Activated CD8-positive, alpha-beta memory T cell treated with anti-CD3 and anti-CD28 coated beads, Interleukin-2, amount 50 U/mL, for 1 hour (primary cell): ENCODE measurements around the gene FALEC.

Experiments
- DNase-seq: peaks from one replicate; pipeline ENCODE4 v3.0.0-alpha.2; 2020; ENCODE audit errors: extremely low read depth

FALEC gene

DNA sequence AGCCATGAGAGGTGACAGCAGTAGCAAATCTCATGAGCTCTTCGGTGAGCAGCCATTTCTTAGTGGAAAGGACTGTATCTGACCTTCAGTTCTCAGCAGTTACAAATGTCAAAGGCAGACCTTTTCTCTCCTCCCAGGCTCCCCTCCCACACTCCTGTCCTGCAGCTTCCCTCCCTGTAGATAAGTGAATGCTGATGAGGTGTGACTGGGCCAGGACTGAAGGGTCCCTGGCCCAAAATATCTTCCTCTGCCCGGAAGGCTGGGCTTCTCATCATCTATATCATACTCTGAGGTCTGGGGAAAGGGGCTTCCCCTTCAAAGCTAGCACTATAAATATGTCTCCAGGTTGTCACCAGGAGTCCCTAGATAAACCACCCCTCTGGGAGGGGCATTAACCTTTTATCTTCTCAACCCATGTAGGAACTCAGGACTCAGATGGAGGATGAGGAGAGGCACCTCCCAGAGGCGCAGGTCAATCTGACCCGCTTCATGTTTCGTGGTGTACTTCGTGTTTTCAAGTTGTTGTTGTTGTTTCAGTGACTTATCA lies 30.0 kb downstream of the FALEC start:
- DNase-seq, result no peak

DNA sequence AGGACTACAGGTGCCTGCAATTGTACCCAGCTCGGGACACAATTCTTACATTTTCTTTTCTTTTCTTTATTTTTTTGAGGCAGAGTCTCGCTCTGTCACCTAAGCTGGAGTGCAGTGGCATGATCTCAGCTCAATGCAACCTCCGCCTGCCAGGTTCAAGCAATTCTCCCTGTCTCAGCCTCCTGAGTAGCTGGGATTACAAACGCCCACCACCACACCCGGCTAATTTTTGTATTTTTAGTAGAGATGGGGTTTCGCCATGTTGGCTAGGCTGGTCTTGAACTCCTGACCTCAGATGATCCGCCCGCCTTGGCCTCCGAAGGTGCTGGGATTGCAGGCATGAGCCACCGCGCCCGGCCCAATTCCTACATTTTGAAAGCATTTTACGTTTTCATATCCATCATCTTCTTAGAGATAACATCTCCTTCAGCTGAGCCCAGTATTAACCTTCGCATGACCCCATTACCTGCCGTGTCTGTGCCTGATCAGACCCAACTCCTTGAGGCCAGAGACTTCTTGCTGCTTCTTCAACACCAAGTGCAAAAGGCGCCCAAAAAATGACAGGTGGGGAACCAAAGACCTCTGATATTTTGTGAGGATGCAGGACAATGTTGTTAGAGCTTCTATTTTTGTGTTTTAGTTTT lies 30.9 kb downstream of the FALEC start:
- DNase-seq, result no peak

GRCh38 chr1:150548324-150548631 lies 32.7 kb downstream of the FALEC start:
- DNase-seq, result no peak

GRCh38 chr1:150548632-150549495 lies 33.3 kb downstream of the FALEC start, which contains the start of gene ADAMTSL4:
Gene ADAMTSL4 (plus strand): TSS chr1:150549408. CDS start chr1:150552289, 2,881 bp downstream.
- DNase-seq, result no peak

DNA sequence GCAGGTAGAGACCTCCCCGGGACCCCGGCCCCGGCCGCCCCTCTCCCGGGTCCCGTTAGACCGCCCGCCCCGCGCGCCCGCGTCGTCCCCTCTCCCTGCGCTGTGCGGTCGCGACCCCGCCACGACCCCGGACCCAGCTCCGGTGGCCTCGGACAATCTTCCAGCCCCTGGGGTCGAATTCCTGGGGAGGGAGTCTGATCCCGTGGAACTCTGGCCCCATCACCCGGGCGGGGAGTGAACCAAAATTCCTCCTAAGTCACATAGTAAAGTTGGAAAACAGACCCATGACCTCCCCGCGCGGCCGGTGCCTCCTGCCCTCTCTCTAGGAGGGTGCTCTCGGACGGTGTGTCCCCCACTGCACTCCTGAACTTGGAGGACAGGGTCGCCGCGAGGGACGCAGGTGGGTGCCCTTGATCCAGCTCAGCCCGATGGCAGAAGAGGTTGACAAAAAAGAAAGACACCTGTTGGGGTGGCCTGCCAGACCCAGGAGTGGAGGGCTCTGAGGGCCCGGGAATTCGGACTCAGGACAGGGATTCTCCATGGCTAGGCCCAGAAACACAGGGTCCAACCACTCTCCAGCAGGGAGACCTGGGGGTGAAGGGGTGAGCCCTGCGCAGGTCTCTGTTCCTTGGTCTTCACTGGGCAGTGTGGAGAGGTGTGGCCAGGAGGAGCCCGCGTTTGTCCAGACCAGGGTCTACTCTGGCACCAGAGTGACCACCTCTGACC lies 34.1 kb downstream of the FALEC start:
- DNase-seq, result no peak

DNA sequence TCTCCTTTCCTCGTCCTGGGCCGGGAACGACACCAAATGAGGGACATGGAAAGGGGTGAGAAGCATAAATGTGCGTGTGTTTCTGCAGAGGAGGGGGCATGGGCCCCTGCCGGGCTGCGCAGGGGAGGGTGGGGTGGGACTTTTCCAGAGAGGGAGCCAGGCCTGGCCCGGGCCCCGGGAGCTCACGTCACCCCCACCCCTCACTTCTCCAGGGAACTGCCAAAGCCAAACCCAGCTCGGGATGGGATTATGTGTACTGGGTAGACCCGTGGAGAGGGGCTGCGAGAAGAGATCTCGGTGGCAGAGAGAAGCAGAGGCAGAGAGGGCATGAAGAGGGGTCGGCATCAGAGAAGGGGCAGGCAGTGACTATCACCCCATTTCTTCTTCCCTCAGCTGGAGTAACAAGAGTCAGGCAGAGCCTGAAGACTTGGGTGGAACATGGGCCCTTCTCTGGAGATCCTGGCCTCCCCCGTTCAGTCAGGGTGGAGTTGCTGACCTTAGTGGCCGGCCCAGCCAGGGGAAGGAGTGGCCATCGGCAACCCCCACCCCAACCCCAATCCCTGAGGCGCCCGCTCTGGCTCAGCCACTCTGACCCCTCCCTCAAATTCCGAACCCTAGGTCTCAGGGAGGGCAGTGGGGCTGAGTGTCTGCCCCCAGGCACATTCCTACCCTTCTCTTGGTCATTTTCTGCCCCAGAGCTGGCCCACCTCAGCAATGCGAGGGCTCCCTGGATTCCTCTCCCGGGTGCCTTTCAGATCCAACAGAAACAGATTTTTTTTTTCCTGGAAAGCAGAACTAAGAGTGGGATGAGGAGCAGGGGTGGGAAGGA lies 34.9 kb downstream of the FALEC start:
- DNase-seq, result no peak

DNA sequence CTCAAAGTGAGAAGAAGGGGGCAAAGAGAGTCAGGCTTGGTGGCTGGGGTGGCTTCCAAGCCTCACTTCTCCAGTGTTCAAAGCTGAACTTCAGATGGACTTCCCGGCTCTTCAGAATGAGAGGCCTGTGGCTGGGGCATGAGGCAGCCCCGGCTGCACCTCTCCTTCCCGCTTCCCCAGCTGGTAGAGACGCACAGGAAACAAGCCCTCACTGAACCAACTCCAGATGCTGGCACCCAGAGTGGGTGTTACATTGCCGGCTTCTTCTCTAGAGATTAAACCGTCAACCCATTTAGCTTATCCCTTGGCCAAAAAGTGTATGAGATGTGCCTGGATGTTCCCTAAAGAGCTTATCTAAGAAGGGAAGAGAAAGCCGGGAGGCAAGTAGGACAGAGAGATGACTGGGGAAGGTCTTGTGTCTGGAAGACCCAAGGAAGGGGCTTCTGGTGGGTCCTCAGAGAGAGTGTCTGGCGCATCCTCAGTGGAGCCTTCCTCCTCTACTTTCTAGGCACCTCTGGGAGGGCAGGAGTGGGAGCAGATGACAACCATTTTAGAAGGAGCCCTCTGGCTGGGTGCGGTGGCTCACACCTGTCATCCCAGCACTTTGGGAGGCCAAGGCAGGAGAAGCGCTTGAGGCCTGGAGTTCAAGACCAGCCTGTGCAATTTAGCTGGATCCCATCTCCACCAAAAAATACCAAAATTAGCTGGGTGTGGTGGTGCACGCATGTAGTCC lies 35.7 kb downstream of the FALEC start:
- DNase-seq, result no peak

- no peak for DNase-seq
Observed at GRCh38 chr1:150551784-150552127, 36.2 kb downstream of the FALEC start.

GRCh38 chr1:150552128-150552910 lies 36.8 kb downstream of the FALEC start:
- DNase-seq, result no peak

- DNase-seq, result no peak
Observed at GRCh38 chr1:150552911-150553289, 37.3 kb downstream of the FALEC start.

GRCh38 chr1:150553392-150554085 lies 38.0 kb downstream of the FALEC start:
- DNase-seq, result no peak

GRCh38 chr1:150554086-150554452 lies 38.5 kb downstream of the FALEC start:
- DNase-seq, result no peak

DNA sequence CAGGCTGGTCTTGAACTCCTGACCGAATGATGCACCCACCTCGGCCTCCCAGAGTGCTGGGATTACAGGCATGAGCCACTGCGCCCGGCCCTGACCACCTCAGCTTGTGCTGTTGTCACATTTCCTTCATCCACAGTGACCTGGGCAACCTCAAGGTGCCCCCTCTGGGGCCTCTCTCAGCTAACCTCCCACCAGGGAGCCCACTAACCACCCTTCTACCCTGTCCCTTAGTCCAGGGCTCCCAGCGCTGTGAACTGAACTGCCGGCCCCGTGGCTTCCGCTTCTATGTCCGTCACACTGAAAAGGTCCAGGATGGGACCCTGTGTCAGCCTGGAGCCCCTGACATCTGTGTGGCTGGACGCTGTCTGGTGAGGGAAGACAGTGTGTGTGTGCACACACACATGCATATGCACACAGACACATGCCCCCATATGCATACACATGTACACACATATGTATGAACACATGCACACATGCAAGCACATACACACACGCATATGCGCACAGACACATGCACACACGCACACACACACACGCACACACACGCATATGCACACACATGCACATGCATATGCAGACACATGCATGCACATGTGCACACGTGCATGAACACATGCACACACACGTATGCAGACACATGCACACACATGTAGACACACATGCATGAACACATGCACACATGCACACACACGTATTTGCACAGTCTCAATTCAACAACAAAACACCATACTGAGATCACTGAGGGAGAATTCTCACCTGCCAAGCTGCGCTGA lies 39.8 kb downstream of the FALEC start:
- no peak for DNase-seq

DNA sequence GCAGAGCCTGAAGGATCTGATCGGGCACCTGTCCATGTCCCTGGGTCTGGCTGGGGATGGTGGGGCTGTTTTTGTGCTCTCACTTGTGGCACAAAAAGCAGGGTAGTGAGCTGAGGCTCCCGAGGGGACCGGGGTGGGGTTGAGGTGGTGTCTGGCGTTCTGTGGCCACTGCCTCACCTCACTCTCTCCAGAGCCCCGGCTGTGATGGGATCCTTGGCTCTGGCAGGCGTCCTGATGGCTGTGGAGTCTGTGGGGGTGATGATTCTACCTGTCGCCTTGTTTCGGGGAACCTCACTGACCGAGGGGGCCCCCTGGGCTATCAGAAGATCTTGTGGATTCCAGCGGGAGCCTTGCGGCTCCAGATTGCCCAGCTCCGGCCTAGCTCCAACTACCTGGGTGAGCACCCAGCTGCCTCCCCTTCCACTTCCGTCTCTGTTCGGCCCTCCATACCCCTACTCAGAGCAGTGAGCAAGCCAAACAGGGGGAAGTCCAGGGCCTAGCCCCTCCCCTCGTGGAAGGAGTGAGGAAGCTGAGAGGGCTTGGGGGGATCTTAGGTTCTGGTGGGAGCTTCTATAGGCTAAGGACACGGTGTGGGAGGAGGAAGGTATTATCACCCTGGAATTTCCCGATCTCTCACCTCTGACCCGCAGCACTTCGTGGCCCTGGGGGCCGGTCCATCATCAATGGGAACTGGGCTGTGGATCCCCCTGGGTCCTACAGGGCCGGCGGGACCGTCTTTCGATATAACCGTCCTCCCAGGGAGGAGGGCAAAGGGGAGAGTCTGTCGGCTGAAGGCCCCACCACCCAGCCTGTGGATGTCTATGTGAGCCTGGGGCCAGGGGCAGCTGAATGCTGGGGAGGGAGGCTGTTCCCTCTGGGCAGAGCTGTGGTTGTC lies 40.7 kb downstream of the FALEC start:
- no peak for DNase-seq

DNA sequence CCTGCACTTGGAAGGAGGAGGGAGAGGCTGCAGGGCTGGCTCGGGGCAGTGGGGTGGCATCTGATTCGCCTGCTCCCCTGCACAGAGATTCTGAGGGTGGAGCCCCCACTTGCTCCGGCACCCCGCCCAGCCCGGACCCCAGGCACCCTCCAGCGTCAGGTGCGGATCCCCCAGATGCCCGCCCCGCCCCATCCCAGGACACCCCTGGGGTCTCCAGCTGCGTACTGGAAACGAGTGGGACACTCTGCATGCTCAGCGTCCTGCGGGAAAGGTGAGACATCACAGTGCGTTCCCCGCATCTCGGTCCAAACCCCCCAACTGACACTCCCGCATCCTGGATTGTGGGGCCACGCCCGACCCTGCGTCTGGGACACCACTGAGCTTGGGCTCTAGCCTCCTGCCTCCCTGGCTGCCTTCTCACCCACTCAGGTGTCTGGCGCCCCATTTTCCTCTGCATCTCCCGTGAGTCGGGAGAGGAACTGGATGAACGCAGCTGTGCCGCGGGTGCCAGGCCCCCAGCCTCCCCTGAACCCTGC lies 41.6 kb downstream of the FALEC start:
- no peak for DNase-seq

DNA sequence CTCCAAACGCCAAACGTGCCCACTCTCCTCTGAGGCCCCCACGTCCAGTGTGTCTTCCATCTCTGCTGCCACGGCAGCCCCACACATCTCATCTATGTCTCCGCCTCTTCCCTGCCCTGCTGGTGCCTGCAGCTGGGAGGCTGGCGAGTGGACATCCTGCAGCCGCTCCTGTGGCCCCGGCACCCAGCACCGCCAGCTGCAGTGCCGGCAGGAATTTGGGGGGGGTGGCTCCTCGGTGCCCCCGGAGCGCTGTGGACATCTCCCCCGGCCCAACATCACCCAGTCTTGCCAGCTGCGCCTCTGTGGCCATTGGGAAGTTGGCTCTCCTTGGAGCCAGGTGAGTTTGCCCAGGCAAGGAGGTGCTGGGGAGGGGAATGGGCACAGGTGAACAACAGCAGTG lies 42.3 kb downstream of the FALEC start:
- DNase-seq, result no peak

DNA sequence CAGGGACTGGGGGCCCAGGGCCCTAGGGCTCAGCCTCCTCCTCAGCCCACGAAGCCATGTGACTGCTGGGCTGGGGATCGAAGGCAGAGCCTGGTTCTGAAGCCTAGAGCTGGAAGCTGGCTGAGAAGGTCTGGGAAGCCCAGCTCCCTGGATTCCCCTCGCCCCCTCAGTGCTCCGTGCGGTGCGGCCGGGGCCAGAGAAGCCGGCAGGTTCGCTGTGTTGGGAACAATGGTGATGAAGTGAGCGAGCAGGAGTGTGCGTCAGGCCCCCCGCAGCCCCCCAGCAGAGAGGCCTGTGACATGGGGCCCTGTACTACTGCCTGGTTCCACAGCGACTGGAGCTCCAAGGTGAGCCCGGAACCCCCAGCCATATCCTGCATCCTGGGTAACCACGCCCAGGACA lies 42.8 kb downstream of the FALEC start:
- no peak for DNase-seq
